Measurements from ENCODE around the gene ICAM4.

- TF ChIP-seq BCL6 (CRISPR knock-in tag; IDR thresholded peaks at IDR 0.05) (no peak), HCFC1 (IDR thresholded peaks at IDR 0.05; ENCODE audit: low read depth, low read length) (no peak), CTCF (IDR thresholded peaks at IDR 0.05 in 2 of 3, conservative IDR thresholded peaks at IDR 0.05 in 1 of 3; ENCODE audit: insufficient read depth in 2 of 3, low read depth in 1 of 3, low read length in 3 of 3) (no peak), ZBTB11 (CRISPR knock-in tag; IDR thresholded peaks at IDR 0.05) (no peak), ZFPM2 (CRISPR knock-in tag; IDR thresholded peaks at IDR 0.05) (no peak), FOXA1 (IDR thresholded peaks at IDR 0.05; ENCODE audit: borderline replicate concordance) (no peak), RNF2 (IDR thresholded peaks at IDR 0.05) (no peak), NEUROD1 (IDR thresholded peaks at IDR 0.05; ENCODE audit: borderline replicate concordance, low read depth, low read length, partially characterized antibody) (no peak), SMAD4 (CRISPR knock-in tag; conservative IDR thresholded peaks at IDR 0.05) (no peak), ZNF717 (CRISPR knock-in tag; IDR thresholded peaks at IDR 0.05) (no peak), SMC3 (conservative IDR thresholded peaks at IDR 0.05; ENCODE audit: insufficient read depth, low read depth, low read length) (no peak), ZNF436 (CRISPR knock-in tag; IDR thresholded peaks at IDR 0.05) (no peak), ETV6 (IDR thresholded peaks at IDR 0.05; ENCODE audit: borderline replicate concordance in 1 of 2, low read depth in 2 of 2, low read length in 1 of 2) (no peak), ETV6 (CRISPR knock-in tag; IDR thresholded peaks at IDR 0.05; ENCODE audit: borderline replicate concordance) (no peak), CHD2 (IDR thresholded peaks at IDR 0.05; ENCODE audit: low read depth, low read length) (no peak)
Measured at GRCh38 chr19:10256970-10257615, 29.7 kb upstream of the ICAM4 start.
